ENCODE results near the gene TOX3.

Gene TOX3

GRCh38 chr16:52450916-52451315, 96.0 kb downstream of the TOX3 start:
- H3K4me3 ChIP-seq (ENCODE audit: low read depth in 1 of 2, low read length in 1 of 2): no peak overlapping the region
- TF ChIP-seq CTCF (IDR thresholded peaks at IDR 0.05): no peak
- no peaks in the 10 kb centered on the region for H3K9me3 ChIP-seq
- H3K36me3 ChIP-seq: no peaks in the 10 kb centered on the region
- H3K4me1 ChIP-seq (ENCODE audit: control insufficient read depth in 1 of 2, insufficient read depth in 1 of 2, low read depth in 1 of 2, low read length in 1 of 2): no peaks in the 10 kb centered on the region
- H3K27me3 ChIP-seq: no peaks in the 10 kb centered on the region
- H3K27ac ChIP-seq: no peak overlapping the region

- no peak for TF ChIP-seq CTCF (IDR thresholded peaks at IDR 0.05)
- no peaks in the 10 kb centered on the region for H3K36me3 ChIP-seq
- H3K27me3 ChIP-seq: no peaks in the 10 kb centered on the region
- no peaks in the 10 kb centered on the region for H3K4me1 ChIP-seq (ENCODE audit: control insufficient read depth in 1 of 2, insufficient read depth in 1 of 2, low read depth in 1 of 2, low read length in 1 of 2)
- no peaks in the 10 kb centered on the region for H3K9me3 ChIP-seq
- H3K27ac ChIP-seq: no peak overlapping the region
- H3K4me3 ChIP-seq (ENCODE audit: low read depth in 1 of 2, low read length in 1 of 2): no peak overlapping the region
Observed at GRCh38 chr16:52450241-52450640, 96.7 kb downstream of the TOX3 start.

- Histone ChIP-seq H3K36me3 (no peaks in the 10 kb centered on the region), H3K4me1 (ENCODE audit: control insufficient read depth in 1 of 2, insufficient read depth in 1 of 2, low read depth in 1 of 2, low read length in 1 of 2) (no peaks in the 10 kb centered on the region), H3K27me3 (no peaks in the 10 kb centered on the region), H3K9me3 (no peaks in the 10 kb centered on the region), H3K27ac (no peak overlapping the region), H3K4me3 (ENCODE audit: low read depth in 1 of 2, low read length in 1 of 2) (no peak overlapping the region)
- no peak for TF ChIP-seq CTCF (IDR thresholded peaks at IDR 0.05)
Observed at GRCh38 chr16:52446080-52446479, 100.9 kb downstream of the TOX3 start.

DNA sequence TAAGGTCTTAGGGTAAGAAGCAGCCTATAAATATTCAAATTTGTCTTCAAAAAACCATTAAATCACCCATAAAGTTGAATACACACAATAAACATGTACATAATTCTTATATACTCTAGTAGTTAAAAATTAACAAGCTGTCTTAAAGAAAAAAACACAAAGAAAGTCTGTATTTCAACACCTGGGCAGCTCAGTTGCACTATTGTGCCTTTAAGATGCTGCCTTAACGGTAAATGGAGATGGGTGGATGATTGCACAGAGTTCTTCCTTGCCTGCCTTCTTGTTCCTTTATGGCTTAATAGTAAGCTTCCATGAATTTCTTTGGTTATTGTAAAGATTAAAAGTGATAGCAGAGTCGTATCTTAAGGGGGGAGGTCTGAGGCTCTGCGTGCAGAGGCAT, 105.1 kb downstream of the TOX3 start:
- no peaks in the 10 kb centered on the region for H3K4me1 ChIP-seq (ENCODE audit: control insufficient read depth in 1 of 2, insufficient read depth in 1 of 2, low read depth in 1 of 2, low read length in 1 of 2)
- TF ChIP-seq CTCF (IDR thresholded peaks at IDR 0.05): no peak
- no peak overlapping the region for H3K27ac ChIP-seq
- H3K27me3 ChIP-seq: no peaks in the 10 kb centered on the region
- no peaks in the 10 kb centered on the region for H3K36me3 ChIP-seq
- no peaks in the 10 kb centered on the region for H3K9me3 ChIP-seq
- H3K4me3 ChIP-seq (ENCODE audit: low read depth in 1 of 2, low read length in 1 of 2): no peak overlapping the region

DNA sequence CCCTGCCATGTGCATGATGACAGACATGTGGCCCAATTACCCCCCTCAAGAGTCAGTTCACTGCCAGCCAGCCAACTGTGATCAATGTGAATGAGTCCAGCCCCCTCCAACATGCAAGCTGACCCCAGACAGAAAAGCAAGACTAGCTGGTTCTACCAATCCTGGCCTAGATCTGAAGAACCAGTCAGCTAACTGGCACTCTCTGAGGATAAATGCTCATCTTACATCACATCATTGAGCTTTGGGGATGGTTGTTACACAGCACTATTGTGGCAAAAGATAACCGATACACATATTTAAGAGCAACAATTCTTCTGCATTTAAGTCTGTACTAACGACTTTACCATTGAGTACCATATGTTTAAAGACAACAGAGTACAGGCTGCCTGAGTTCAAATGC, 106.7 kb downstream of the TOX3 start:
- no peak for TF ChIP-seq CTCF (IDR thresholded peaks at IDR 0.05)
- H3K4me3 ChIP-seq (ENCODE audit: low read depth in 1 of 2, low read length in 1 of 2): no peak overlapping the region
- no peaks in the 10 kb centered on the region for H3K36me3 ChIP-seq
- H3K4me1 ChIP-seq (ENCODE audit: control insufficient read depth in 1 of 2, insufficient read depth in 1 of 2, low read depth in 1 of 2, low read length in 1 of 2): no peaks in the 10 kb centered on the region
- H3K27ac ChIP-seq: no peak overlapping the region
- H3K27me3 ChIP-seq: no peaks in the 10 kb centered on the region
- H3K9me3 ChIP-seq: no peaks in the 10 kb centered on the region

DNA sequence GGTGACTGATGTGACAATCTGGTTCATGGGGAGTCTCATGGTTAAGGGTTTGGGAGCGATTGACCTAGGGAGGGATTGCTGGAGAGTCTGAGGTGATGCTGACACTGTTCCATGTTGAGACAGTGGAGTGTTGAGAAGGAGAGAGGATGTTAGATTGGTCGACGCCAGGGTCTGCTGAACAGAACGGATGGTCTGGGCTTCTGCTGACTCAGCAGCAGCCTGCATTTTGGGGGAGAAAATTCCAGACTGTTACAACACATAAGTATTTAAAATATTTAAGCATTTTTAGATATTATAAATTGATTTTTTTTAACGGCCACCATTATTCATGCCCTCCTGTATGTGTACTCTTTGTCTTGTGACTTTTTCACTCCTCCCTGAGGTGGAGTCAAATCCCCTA, 107.2 kb downstream of the TOX3 start:
- TF ChIP-seq CTCF (IDR thresholded peaks at IDR 0.05): no peak
- Histone ChIP-seq H3K4me3 (ENCODE audit: low read depth in 1 of 2, low read length in 1 of 2) (no peak overlapping the region), H3K4me1 (ENCODE audit: control insufficient read depth in 1 of 2, insufficient read depth in 1 of 2, low read depth in 1 of 2, low read length in 1 of 2) (no peaks in the 10 kb centered on the region), H3K27me3 (no peaks in the 10 kb centered on the region), H3K36me3 (no peaks in the 10 kb centered on the region), H3K9me3 (no peaks in the 10 kb centered on the region), H3K27ac (no peak overlapping the region)
